HG02678 (cell line): Measurements from ENCODE around the gene NOC4L.
A peak's percentile ranks its signal among the peaks of the same experiment; 100 is the strongest.
"Not testable (repeated sequence)": the region's sequence is repeated elsewhere in the genome, so short reads cannot be mapped to it uniquely, and the experiment has no call there.

Experiments used
- ATAC-seq: cut with Tn5 transposase; IDR thresholded peaks from one replicate; pipeline ENCODE4 v1.9.1; 2021; ENCODE audit warnings: mild to moderate bottlenecking, moderate library complexity; ENCODE audit not compliant: unreplicated experiment

NOC4L gene

DNA sequence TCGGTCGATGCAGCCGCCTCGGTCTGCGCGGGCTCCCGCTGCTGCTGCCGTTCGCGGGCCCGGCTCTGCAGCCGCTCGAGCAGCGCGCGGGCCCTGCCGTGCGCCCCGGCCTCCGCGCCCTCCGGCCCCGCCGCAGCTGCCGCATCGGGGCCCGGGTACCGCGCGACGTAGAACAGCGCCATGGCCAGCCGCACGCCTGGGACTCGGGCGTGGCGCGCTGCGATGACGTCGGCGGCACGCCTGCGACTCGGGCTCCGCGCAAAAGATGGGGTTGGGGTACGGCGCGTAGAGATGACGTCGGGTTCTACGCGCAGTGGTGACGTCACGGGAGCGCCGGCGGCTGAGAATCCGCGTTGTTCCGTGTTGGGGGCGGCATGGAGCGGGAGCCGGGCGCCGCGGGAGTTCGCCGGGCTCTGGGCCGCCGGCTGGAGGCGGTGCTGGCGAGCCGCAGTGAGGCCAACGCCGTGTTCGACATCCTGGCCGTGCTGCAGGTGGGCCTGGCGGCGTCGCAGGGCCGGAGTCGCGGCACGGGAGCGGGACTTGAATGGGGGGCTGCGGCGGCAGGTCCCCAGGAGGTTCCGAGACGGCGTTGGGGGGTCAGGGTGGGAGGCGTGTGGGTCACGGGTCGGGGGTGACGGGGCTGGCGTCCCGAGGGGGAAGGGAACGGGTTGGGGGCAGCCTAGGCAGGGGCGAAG is at the start of gene NOC4L, which contains the start of gene DDX51:
NOC4L (plus strand) TSS at position 343 of the 695 bp plus-strand sequence; CDS start at position 375, 32 bp downstream.
DDX51 (minus strand) TSS at position 205 of the 695 bp plus-strand sequence; CDS start at position 182, 23 bp downstream.
- peak; percentile 88 for ATAC-seq

- ATAC-seq: no peak
Observed at GRCh38 chr12:132095520-132096409, 48.5 kb upstream of the NOC4L start.

GRCh38 chr12:132099739-132100138 is 44.5 kb upstream of the NOC4L start:
- ATAC-seq: no peak

DNA sequence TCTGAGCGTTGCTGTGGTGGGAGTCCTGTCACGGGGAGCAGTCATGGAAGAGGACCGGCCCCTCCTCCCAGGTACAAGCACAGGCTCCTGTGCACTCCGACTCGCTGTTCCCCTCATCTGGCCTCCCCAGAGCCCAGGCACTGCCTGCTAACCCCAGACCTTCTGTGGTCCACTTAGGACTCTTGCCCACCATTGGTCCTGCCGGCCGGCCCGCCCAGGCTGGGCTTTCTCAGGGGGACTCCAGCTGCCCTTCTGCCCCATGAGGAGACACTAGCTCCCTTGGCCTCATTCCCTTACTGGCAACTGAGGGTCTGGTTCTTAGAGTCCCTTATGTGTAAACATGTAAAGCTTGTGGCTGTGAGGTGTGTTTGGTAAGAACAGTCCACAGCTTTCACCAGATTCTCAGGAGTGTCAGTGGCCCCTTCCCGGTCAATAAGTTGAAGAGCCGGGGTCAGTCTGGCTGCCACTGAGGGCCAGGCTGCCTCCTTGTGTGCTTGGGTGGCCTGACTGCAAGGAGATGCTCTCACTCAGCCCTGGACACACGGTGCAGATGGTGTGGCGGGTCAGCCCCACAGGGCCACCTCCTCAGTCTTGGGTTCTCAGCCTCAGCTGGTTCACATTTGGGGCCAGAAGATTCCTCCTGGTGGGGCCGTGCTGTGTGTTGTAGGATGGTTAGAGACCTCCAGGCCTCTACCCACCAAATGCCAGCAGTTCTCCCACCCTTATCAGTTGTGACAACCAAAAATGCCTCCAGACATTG is 43.8 kb upstream of the NOC4L start:
- no peak for ATAC-seq

DNA sequence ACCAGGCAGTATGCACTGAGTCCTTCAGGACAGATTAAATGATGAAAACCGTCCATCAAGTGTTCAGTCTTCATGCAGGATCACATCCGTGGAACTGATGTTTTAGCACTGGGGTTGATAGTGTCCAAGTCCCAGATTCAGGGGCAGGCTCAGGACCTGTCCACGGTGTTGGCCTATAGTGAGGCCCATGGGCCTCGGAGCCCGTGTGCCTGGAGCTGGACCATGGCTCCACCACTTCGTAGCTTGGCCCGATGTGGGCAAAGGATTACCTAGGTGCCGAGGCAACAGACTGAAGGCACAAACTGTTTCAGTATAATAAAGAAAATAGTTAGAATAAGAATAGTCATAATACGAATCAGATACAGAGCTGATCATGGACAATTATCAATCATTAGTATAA is 42.0 kb upstream of the NOC4L start:
- no peak for ATAC-seq

GRCh38 chr12:132103072-132103471 is 41.2 kb upstream of the NOC4L start:
- not testable (repeated sequence) for ATAC-seq

DNA sequence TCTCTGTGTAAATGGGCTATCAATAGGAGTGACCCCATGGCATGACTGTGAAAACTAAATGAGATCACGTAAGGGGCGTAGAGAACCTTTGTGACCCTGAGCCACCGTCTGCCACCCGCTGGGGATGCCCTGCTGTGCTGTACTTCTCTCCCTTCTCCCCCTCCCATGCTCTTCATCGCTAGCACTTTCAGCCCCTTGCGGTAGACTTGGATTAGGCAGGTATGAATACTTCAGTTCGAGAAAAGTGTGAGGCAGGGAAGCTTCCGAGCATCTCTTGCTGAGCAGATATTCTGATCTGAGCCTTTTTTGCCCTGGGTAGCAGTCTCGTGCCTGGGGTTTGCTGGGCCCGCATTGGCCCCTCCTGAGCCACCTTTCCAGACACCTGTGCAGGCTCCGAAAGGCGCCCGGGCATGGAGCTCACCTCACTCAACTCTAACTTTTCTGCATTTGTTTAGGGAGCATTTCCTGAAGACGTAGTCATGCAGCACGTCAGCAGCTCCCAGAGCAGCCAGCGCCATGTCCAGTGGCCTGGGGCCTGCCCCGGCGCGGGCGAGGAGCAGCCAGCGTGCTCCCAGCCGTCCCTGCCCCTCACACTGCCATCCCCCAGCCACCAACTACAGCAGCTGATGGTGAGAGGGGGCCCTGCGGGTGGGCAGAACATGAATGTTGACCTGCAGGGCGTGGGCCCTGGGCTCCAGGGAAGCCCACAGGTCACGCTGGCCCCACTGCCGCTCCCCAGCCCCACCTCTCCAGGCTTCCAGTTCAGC is 40.5 kb upstream of the NOC4L start:
- ATAC-seq: no peak

DNA sequence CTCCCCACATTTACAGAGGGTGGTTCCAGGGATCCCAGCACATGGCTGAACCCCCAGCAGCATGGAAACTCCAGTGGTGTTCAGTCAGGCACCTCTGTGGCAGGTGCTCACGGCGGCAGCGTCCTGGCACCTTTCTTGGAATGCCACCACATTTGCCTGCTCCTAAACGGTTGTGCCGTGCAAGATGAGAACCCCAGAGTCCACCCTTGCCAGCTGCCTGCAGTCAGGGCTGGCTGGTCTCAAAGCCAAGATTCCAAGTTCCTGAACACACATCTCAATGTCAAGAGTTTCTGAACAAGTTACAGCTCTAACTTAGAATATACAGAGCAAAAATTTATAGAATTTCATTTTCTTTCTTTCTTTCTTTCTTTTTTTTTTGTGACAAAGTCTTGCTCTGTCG is 38.8 kb upstream of the NOC4L start:
- ATAC-seq: no peak

DNA sequence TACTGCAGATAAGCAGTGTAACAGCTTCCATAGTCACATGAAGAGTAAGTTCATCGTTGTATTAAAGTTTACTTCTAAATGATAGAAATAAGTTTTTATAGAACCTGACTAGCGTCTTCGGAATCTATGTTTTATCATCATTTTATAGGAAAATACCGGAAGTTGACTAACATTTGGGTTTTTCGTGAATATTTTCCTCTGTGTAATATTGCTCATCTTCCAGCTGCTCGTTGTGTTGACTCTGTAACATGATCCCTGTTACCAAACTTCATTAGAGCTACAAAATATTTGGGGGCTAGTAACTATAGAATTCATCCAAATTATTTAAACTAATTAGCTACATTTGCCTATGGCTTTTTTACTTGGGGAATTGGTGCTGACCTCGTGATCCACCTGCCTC is 37.3 kb upstream of the NOC4L start:
- no peak for ATAC-seq

DNA sequence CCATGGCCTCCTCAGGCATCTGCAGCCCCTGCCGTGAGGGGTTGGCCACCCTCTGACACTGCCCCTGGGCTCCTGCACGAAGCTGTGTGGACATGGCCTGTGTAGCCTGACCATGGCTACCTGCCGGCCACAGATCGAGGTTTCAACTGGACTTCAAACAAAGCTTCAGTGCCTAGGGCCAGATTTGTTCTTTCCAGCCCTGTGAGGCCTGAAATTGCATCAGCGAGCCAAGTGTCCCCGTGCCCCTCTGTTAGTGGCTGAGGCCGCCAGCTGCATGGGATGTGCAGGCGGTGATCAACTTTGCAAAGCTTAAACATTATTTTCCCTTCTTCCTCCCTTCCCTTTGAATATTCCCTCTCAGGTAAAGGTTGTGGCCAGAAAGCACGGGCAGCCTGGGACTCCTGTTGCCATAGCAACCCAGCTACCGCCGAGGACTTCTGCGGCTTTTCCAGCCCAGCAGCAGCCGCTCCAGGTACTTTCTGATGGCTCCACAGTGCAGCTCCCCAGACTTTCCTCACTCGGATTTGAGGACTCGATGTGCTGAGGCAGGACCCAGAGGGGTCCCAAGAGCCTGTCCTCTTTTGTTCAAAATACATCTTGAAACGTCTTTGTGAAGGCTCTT is 35.9 kb upstream of the NOC4L start:
- no peak for ATAC-seq

DNA sequence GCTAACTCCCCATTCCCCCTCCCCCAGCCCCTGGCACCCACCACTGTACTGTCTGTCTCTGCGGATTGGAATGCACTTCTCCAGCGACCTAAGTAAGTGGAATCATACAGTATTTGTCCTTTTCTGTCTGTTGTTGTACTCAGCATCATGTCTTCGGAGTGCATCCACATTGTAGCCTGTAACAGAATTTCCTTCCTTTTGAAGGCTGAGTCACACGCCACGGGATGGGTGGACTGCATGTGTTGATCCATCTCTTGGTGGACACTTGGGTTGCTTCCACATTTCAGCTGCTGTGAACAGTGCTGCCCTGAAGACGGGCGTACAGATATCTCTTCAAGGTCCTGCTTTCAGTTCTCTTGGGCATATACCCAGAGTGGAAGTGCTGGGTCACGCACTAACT is 34.5 kb upstream of the NOC4L start:
- no peak for ATAC-seq

- no peak for ATAC-seq
Observed at GRCh38 chr12:132110677-132111076, 33.6 kb upstream of the NOC4L start.

- ATAC-seq: no peak
Observed at GRCh38 chr12:132111654-132112304, 32.5 kb upstream of the NOC4L start.

DNA sequence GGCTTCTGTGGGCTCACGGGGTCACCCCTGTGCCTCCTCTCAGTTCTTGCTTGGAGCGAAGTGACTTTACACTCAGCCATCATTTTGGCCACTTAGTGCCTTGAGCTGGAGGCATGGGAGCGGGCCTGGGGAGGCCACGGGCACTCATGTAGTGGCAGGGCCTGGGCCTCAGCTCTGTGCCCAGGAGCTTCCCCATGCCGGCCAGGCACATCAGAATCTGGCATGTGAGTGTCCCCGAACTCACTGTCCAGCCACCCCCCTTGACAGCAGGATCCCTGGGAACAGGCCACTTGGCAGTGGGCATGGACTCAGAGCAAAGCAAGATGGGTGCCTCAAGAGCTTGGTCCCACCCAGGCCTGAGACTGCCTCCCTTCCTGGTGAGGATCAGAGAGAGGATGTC is 29.6 kb upstream of the NOC4L start:
- no peak for ATAC-seq

DNA sequence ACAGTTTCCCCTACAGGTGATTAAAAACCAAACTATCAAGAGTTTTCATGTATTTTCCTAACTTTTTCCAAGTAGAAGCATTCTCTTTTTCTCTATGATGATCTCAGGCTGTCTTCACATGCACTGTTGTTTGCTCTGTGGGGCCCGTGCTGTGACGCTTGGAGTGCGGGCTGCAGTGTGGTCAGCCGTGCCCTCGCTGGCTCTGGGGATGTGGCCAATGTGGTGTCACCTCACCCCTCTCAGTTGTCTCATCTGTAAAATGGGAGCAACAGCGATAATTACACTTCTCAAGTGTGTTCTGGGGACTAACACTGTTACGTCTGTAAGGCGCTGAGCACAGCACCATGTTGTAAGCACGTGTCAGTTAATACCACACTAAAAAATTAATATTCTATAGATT is 28.8 kb upstream of the NOC4L start:
- no peak for ATAC-seq

- ATAC-seq: no peak
Observed at GRCh38 chr12:132116709-132117557, 27.3 kb upstream of the NOC4L start.

DNA sequence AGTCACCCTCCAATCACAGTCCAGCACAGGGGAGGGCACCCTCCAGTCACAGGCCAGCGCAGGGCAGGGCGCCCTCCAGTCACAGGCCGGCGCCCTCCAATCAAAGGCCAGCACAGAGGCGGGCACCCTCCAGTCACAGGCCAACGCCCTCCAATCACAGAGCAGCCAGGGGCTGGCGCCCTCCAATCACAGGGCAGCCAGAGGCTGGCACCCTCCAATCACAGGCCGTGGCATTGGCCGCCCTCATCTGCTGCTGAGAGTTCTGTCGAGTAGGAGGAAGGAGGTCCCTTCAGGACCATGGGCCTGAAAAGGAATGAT is 26.7 kb upstream of the NOC4L start:
- no peak for ATAC-seq

- ATAC-seq: no peak
Observed at GRCh38 chr12:132118876-132119275, 25.4 kb upstream of the NOC4L start.

DNA sequence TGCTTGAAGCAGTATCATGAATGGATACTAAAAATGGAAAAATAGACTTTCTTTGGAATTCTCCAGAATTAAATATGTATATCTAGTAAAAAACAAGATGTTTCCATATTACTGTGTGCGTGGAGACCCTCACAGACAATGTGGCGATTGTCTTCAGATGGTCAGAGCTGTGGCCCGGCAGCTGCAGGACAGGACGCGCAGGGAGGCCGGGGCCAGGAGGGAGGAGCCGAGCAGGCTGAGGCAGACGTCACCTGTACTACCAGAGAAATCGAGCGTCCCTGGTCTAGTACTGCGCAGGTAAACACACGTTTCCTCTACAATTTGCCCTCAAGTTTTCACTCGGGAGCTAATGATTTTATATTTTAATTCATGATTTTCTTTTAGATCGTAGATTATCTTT is 23.0 kb upstream of the NOC4L start:
- no peak for ATAC-seq
